ENCODE results near the gene PLEKHM3. TPM values are rescaled to one million over a fixed set of nuclear protein-coding genes. Genes with fewer than 3 reads are reported as not detected.

Gene PLEKHM3
- total and polyA plus RNA-seq, 2 of the 13 experiments (the other 11 are each of a cell fraction or from before 2014, with no cell fraction given): 4.5 to 4.7 TPM

GRCh38 chr2:208031608-208032019 lies 6.3 kb upstream of the PLEKHM3 start (continued):
- TF ChIP-seq GLMP (CRISPR knock-in tag; IDR thresholded peaks at IDR 0.05; ENCODE audit: borderline replicate concordance) (no peak), ZNF44 (CRISPR knock-in tag; IDR thresholded peaks at IDR 0.05) (no peak; the same call in 1 of the 2 replicates), NR2C2 (CRISPR knock-in tag; IDR thresholded peaks at IDR 0.05; ENCODE audit: borderline replicate concordance) (peak; percentile 50; the same call in 1 of the 2 replicates), CHCHD3 (CRISPR knock-in tag; IDR thresholded peaks at IDR 0.05) (no peak), ZNF773 (CRISPR knock-in tag; IDR thresholded peaks at IDR 0.05; ENCODE audit: borderline replicate concordance) (no peak), ZNF615 (CRISPR knock-in tag; IDR thresholded peaks at IDR 0.05; ENCODE audit: borderline replicate concordance) (no peak), SNRNP70 (IDR thresholded peaks at IDR 0.05; ENCODE audit: low read depth, low read length) (no peak), MED1 (CRISPR knock-in tag; IDR thresholded peaks at IDR 0.05) (peak; percentile 65), REST (IDR thresholded peaks at IDR 0.05; ENCODE audit: borderline replicate concordance in 1 of 2, low read depth in 1 of 2, low read length in 2 of 2) (peak in 1 of 2 experiments; percentile 55; a peak in 2 of 4 replicates), TFE3 (CRISPR knock-in tag; IDR thresholded peaks at IDR 0.05) (no peak), PREB (CRISPR knock-in tag; IDR thresholded peaks at IDR 0.05) (no peak), CBX1 (IDR thresholded peaks at IDR 0.05; ENCODE audit: low read depth) (no peak), IRF1 (CRISPR knock-in tag; IDR thresholded peaks at IDR 0.05; ENCODE audit: low read depth) (no peak), NFAT5 (CRISPR knock-in tag; IDR thresholded peaks at IDR 0.05) (no peak), SMC3 (IDR thresholded peaks at IDR 0.05; ENCODE audit: low read length) (peak; percentile 12; the same call in 1 of the 2 replicates), ZNF556 (CRISPR knock-in tag; IDR thresholded peaks at IDR 0.05; ENCODE audit: borderline replicate concordance) (0 out of 2 replicates have a peak, but pooled peaks have one; percentile 57)

All from HepG2 (cell line).